Cardiac fibroblast (primary cell): Measurements from ENCODE around the gene CDKAL1.
A peak's percentile ranks its signal among the peaks of the same experiment; 100 is the strongest.

Experiments
- DNase-seq, 2 donors: peaks; one replicate each; pipeline versions ENCODE4 v3.0.0 to v3.0.0-alpha.2; 2010; ENCODE audit warnings: low read depth in 2 of 2
- H3K4me3 ChIP-seq, 2 donors: replicated peaks in 1 of 2; 1 replicate in 1 of 2; 2 replicates in 1 of 2; pipeline ENCODE4 v1.5.1; 2011; ENCODE audit warnings: low read depth in 2 of 2, low read length in 2 of 2, mild to moderate bottlenecking in 2 of 2, moderate library complexity in 1 of 2
- CTCF ChIP-seq: IDR thresholded peaks from one replicate; pipeline ENCODE4 v1.5.1; 2011; ENCODE audit warnings: low read depth, mild to moderate bottlenecking, low read length, inconsistent platforms

Gene CDKAL1

GRCh38 chr6:20566109-20566508 lies 31.9 kb downstream of the CDKAL1 start:
- no peak overlapping the region for H3K4me3 ChIP-seq
- TF ChIP-seq CTCF: no peak
- no peak for DNase-seq

- no peak overlapping the region for H3K4me3 ChIP-seq
- TF ChIP-seq CTCF: no peak
- peak in 1 of 2 donors; percentile 30 for DNase-seq
These were observed 34.8 kb downstream of the CDKAL1 start for GRCh38 chr6:20569000-20569610.

GRCh38 chr6:20571261-20571660 lies 37.0 kb downstream of the CDKAL1 start:
- no peak for DNase-seq
- TF ChIP-seq CTCF: no peak
- H3K4me3 ChIP-seq: no peak overlapping the region

- TF ChIP-seq CTCF: no peak
- DNase-seq: no peak
- H3K4me3 ChIP-seq: no peak overlapping the region
These were observed 38.0 kb downstream of the CDKAL1 start for GRCh38 chr6:20572288-20572687.

- TF ChIP-seq CTCF: no peak
- H3K4me3 ChIP-seq: no peak overlapping the region
- peak; percentile 81 to 87 for DNase-seq
These were observed 38.7 kb downstream of the CDKAL1 start for GRCh38 chr6:20572940-20573339.

GRCh38 chr6:20574355-20574754 lies 40.1 kb downstream of the CDKAL1 start:
- DNase-seq: no peak
- no peak for TF ChIP-seq CTCF
- no peak overlapping the region for H3K4me3 ChIP-seq

GRCh38 chr6:20575125-20575524 lies 40.9 kb downstream of the CDKAL1 start:
- TF ChIP-seq CTCF: no peak
- H3K4me3 ChIP-seq: no peak overlapping the region
- no peak for DNase-seq
